HG02852 (cell line): ENCODE data around the gene BACE1-AS.
"Not testable (repeated sequence)": the region's sequence is repeated elsewhere in the genome, so short reads cannot be mapped to it uniquely, and the experiment has no call there.

Experiments used
- ATAC-seq: cut with Tn5 transposase; IDR thresholded peaks from one replicate; pipeline ENCODE4 v1.9.1; 2021; ENCODE audit warnings: mild to moderate bottlenecking, moderate library complexity; ENCODE audit not compliant: unreplicated experiment

The BACE1-AS gene

GRCh38 chr11:117290809-117291396 is at the start of gene BACE1-AS:
Gene BACE1-AS, plus strand, starts transcription at chr11:117291346.
- ATAC-seq, result no peak

GRCh38 chr11:117248341-117248740 is 42.8 kb upstream of the BACE1-AS start:
- ATAC-seq, result no peak

GRCh38 chr11:117249571-117249970 is 41.6 kb upstream of the BACE1-AS start:
- no peak for ATAC-seq

- ATAC-seq, result no peak
These were observed 39.6 kb upstream of the BACE1-AS start for GRCh38 chr11:117251506-117251905.

- no peak for ATAC-seq
These were observed 35.2 kb upstream of the BACE1-AS start for GRCh38 chr11:117255966-117256365.

GRCh38 chr11:117256573-117256972 is 34.6 kb upstream of the BACE1-AS start:
- ATAC-seq, result no peak

- ATAC-seq, result no peak
These were observed 32.6 kb upstream of the BACE1-AS start for GRCh38 chr11:117258576-117258975.

GRCh38 chr11:117259417-117259816 is 31.7 kb upstream of the BACE1-AS start:
- no peak for ATAC-seq

- ATAC-seq, result not testable (repeated sequence)
These were observed 26.4 kb upstream of the BACE1-AS start for GRCh38 chr11:117264624-117265323.

- no peak for ATAC-seq
These were observed 25.4 kb upstream of the BACE1-AS start for GRCh38 chr11:117265745-117266144.

GRCh38 chr11:117269856-117270255 is 21.3 kb upstream of the BACE1-AS start:
- ATAC-seq, result no peak

- ATAC-seq, result no peak
These were observed 19.9 kb upstream of the BACE1-AS start for GRCh38 chr11:117271208-117271607.

GRCh38 chr11:117272175-117272574 is 19.0 kb upstream of the BACE1-AS start:
- ATAC-seq, result not testable (repeated sequence)

GRCh38 chr11:117273550-117274289 is 17.4 kb upstream of the BACE1-AS start:
- ATAC-seq, result no peak

GRCh38 chr11:117278347-117278746 is 12.8 kb upstream of the BACE1-AS start:
- ATAC-seq, result no peak

GRCh38 chr11:117279711-117280376 is 11.3 kb upstream of the BACE1-AS start:
- no peak for ATAC-seq

GRCh38 chr11:117281159-117281558 is 10.0 kb upstream of the BACE1-AS start:
- no peak for ATAC-seq

- no peak for ATAC-seq
These were observed 9.3 kb upstream of the BACE1-AS start for GRCh38 chr11:117281869-117282268.

GRCh38 chr11:117282956-117283355 is 8.2 kb upstream of the BACE1-AS start:
- ATAC-seq, result no peak

- no peak for ATAC-seq
These were observed 7.1 kb upstream of the BACE1-AS start for GRCh38 chr11:117284053-117284452.

- ATAC-seq, result no peak
These were observed 4.6 kb upstream of the BACE1-AS start for GRCh38 chr11:117286588-117286987.
